ENCODE results near the gene NUP37.

GRCh38 chr12:102110782-102111181 is 9.1 kb downstream of the NUP37 start:
- TF ChIP-seq CTCF (tag by site-specific recombination; IDR thresholded peaks at IDR 0.05) (no peak), ZNF274 (IDR thresholded peaks at IDR 0.05; ENCODE audit: low read length) (no peak), ZNF274 (tag by site-specific recombination; IDR thresholded peaks at IDR 0.05; ENCODE audit: borderline replicate concordance) (no peak), ZBTB26 (tag by site-specific recombination; optimal IDR thresholded peaks at IDR 0.05) (no peak), HOXA7 (CRISPR knock-in tag; IDR thresholded peaks at IDR 0.05; ENCODE audit: borderline replicate concordance) (no peak), ZNF521 (tag by site-specific recombination; IDR thresholded peaks at IDR 0.05) (no peak)
